GM21737 (cell line): ENCODE data around the gene LRP6.
"Not testable (repeated sequence)": the region's sequence is repeated elsewhere in the genome, so short reads cannot be mapped to it uniquely, and the experiment has no call there.

Experiments used
- ATAC-seq: cut with Tn5 transposase; IDR thresholded peaks from one replicate; pipeline ENCODE4 v1.9.1; 2021; ENCODE audit warnings: mild to moderate bottlenecking, moderate library complexity; ENCODE audit not compliant: unreplicated experiment

Gene LRP6

GRCh38 chr12:12266873-12267741 lies at the start of gene LRP6:
Gene LRP6, minus strand, starts transcription at chr12:12267044. Its CDS starts 309 bp downstream, at chr12:12266735.
- ATAC-seq: peak; percentile 68

GRCh38 chr12:12315838-12316237 lies 49.0 kb upstream of the LRP6 start:
- ATAC-seq: no peak

GRCh38 chr12:12310695-12311094 lies 43.9 kb upstream of the LRP6 start:
- not testable (repeated sequence) for ATAC-seq

GRCh38 chr12:12305568-12306300 lies 38.9 kb upstream of the LRP6 start:
- no peak for ATAC-seq

GRCh38 chr12:12302976-12303375 lies 36.1 kb upstream of the LRP6 start:
- no peak for ATAC-seq

- no peak for ATAC-seq
Measured at GRCh38 chr12:12301122-12301521, 34.3 kb upstream of the LRP6 start.

- no peak for ATAC-seq
Measured at GRCh38 chr12:12297201-12297830, 30.5 kb upstream of the LRP6 start.

GRCh38 chr12:12294215-12295005 lies 27.6 kb upstream of the LRP6 start:
- no peak for ATAC-seq

GRCh38 chr12:12290206-12290605 lies 23.4 kb upstream of the LRP6 start:
- no peak for ATAC-seq

- ATAC-seq: no peak
Measured at GRCh38 chr12:12286441-12286840, 19.6 kb upstream of the LRP6 start.

- no peak for ATAC-seq
Measured at GRCh38 chr12:12282761-12283425, 16.0 kb upstream of the LRP6 start.

- no peak for ATAC-seq
Measured at GRCh38 chr12:12282202-12282601, 15.4 kb upstream of the LRP6 start.

GRCh38 chr12:12281134-12281533 lies 14.3 kb upstream of the LRP6 start:
- no peak for ATAC-seq

- ATAC-seq: no peak
Measured at GRCh38 chr12:12278899-12279298, 12.1 kb upstream of the LRP6 start.

GRCh38 chr12:12275874-12276273 lies 9.0 kb upstream of the LRP6 start:
- ATAC-seq: no peak

GRCh38 chr12:12273291-12273957 lies 6.6 kb upstream of the LRP6 start:
- no peak for ATAC-seq

GRCh38 chr12:12272869-12273268 lies 6.0 kb upstream of the LRP6 start:
- ATAC-seq: no peak

GRCh38 chr12:12270226-12270625 lies 3.4 kb upstream of the LRP6 start:
- ATAC-seq: no peak

- no peak for ATAC-seq
Measured at GRCh38 chr12:12267742-12268200, 927 bp upstream of the LRP6 start.
